Caco-2 (cell line): Measurements from ENCODE around the gene RFLNA. TPM values are rescaled to one million over a fixed set of nuclear protein-coding genes. Genes with fewer than 3 reads are reported as not detected.

Experiments
- BruUV-seq: library from RNA; stranded (reverse); fragments of 400-500 nt; replicated peaks from 2 replicates; lab custom pipeline; 2021; lab: Mats Ljungman, UMichigan
- CTCF ChIA-PET: fragments of 300-600 bp; sonication (Branson Sonifier 250); formaldehyde crosslinking; loops from one replicate; lab custom pipeline; 2022; ENCODE audit warnings: antibody characterized with exemption; lab: Charles Lee
- POLR2A ChIA-PET: fragments of 300-600 bp; sonication (Branson Sonifier 250); formaldehyde crosslinking; loops from one replicate; lab custom pipeline; 2022; ENCODE audit warnings: antibody characterized with exemption; lab: Charles Lee
- DNase-seq, 2 experiments: peaks; one replicate each; pipeline versions ENCODE4 v3.0.0 to v3.0.0-alpha.2; 2020 to 2022
- H3K27me3 ChIP-seq: replicated peaks from 2 replicates; pipeline ENCODE4 v1.6.0; 2011; ENCODE audit warnings: low read length; ENCODE audit not compliant: control insufficient read depth, insufficient read depth
- H3K36me3 ChIP-seq: 2 replicates; pipeline ENCODE4 v1.5.1; 2011; ENCODE audit warnings: low read length; ENCODE audit not compliant: control insufficient read depth, insufficient read depth
- H3K4me1 ChIP-seq: fragments of 250-450 bp; sonication (Bioruptor Pico); 2 replicates; pipeline ENCODE4 v1.5.1; 2020; ENCODE audit warnings: mild to moderate bottlenecking
- H3K4me3 ChIP-seq: 2 replicates; pipeline ENCODE4 v1.5.1; 2011; ENCODE audit warnings: low read depth, mild to moderate bottlenecking, control low read depth, low read length
- H3K9me3 ChIP-seq: fragments of 250-450 bp; sonication (Bioruptor Pico); 2 replicates; pipeline ENCODE4 v1.5.1; 2020; ENCODE audit warnings: mild to moderate bottlenecking, moderate library complexity
- H3K27ac Mint-ChIP-seq: one replicate; pipeline ENCODE4 v1.8.0; 2022; ENCODE audit warnings: mixed read lengths; ENCODE audit not compliant: unreplicated experiment
- H3K27me3 Mint-ChIP-seq: one replicate; pipeline ENCODE4 v1.8.0; 2022; ENCODE audit warnings: mixed read lengths; ENCODE audit not compliant: insufficient read depth, unreplicated experiment
- H3K36me3 Mint-ChIP-seq: one replicate; pipeline ENCODE4 v1.8.0; 2022; ENCODE audit warnings: mild to moderate bottlenecking, mixed read lengths; ENCODE audit not compliant: insufficient read depth, unreplicated experiment
- H3K4me1 Mint-ChIP-seq: one replicate; pipeline ENCODE4 v1.8.0; 2022; ENCODE audit warnings: low read depth, mixed read lengths; ENCODE audit not compliant: unreplicated experiment
- H3K4me3 Mint-ChIP-seq: one replicate; pipeline ENCODE4 v1.8.0; 2022; ENCODE audit warnings: mild to moderate bottlenecking, moderate library complexity, mixed read lengths; ENCODE audit not compliant: unreplicated experiment
- H3K9me3 Mint-ChIP-seq: one replicate; pipeline ENCODE4 v1.8.0; 2022; ENCODE audit warnings: mixed read lengths; ENCODE audit not compliant: unreplicated experiment
- CTCF ChIP-seq, 2 experiments: fragments of 200-600 bp in 1 of 2; IDR thresholded peaks; 1 replicate in 1 of 2; 2 replicates in 1 of 2; pipeline versions ENCODE4 v1.5.1 to v1.8.0; 2011 to 2022; ENCODE audit warnings: antibody characterized with exemption in 1 of 2, control low read depth in 1 of 2, inconsistent platforms in 1 of 2, low read depth in 1 of 2, low read length in 1 of 2, mild to moderate bottlenecking in 1 of 2, moderate library complexity in 1 of 2; ENCODE audit not compliant: insufficient read depth in 1 of 2, severe bottlenecking in 1 of 2, unreplicated experiment in 1 of 2
- intact Hi-C: fragments of 100-400 bp; cut with micrococcal nuclease; formaldehyde crosslinking; loops from one replicate; pipeline ENCODE4 v1.10.0; 2022; ENCODE audit not compliant: unreplicated experiment
- total RNA-seq: library from RNA; stranded (reverse); gene quantifications from 2 replicates; pipeline ENCODE4 v1.2.3, GENCODE V29; 2022

Gene RFLNA
- total RNA-seq, 1 experiment from 2014 or later: 15.4 TPM

GRCh38 chr12:124347805-124348658 lies 53.1 kb downstream of the RFLNA start:
- CTCF ChIA-PET: interaction anchor here (0.6 kb wide), 1 partner anchor 52 kb away, joined by 4 read pairs; no protein-coding TSS in a partner anchor
- no peak overlapping the region for H3K27ac Mint-ChIP-seq
- no peaks in the 10 kb centered on the region for H3K4me1 Mint-ChIP-seq
- Histone ChIP-seq H3K9me3 (no peaks in the 10 kb centered on the region), H3K4me1 (no peaks in the 10 kb centered on the region; the same call in 1 of the 2 replicates), H3K27me3 (no peaks in the 10 kb centered on the region), H3K4me3 (no peak overlapping the region), H3K36me3 (peaks cover 3% of the 10 kb centered on the region)
- BruUV-seq: no TSS peak
- peak; percentile 51 to 58 for TF ChIP-seq CTCF (IDR thresholded peaks at IDR 0.05; ENCODE audit: insufficient read depth in 1 of 2, low read depth in 1 of 2, low read length in 1 of 2, severe bottlenecking in 1 of 2, unreplicated experiment in 1 of 2)
- DNase-seq: peak in 1 of 2 experiments; percentile 29
- H3K9me3 Mint-ChIP-seq: no peaks in the 10 kb centered on the region
- H3K27me3 Mint-ChIP-seq: no peaks in the 10 kb centered on the region
- H3K4me3 Mint-ChIP-seq: no peak overlapping the region
- peaks cover 73% of the 10 kb centered on the region for H3K36me3 Mint-ChIP-seq
- intact Hi-C loops: no loop called here
- POLR2A ChIA-PET: no interaction called here

- H3K27ac Mint-ChIP-seq: no peak overlapping the region
- intact Hi-C loops: no loop called here
- TF ChIP-seq CTCF (IDR thresholded peaks at IDR 0.05; ENCODE audit: insufficient read depth in 1 of 2, low read depth in 1 of 2, low read length in 1 of 2, severe bottlenecking in 1 of 2, unreplicated experiment in 1 of 2): no peak
- BruUV-seq: no TSS peak
- no peaks in the 10 kb centered on the region for H3K27me3 ChIP-seq
- POLR2A ChIA-PET: no interaction called here
- no peaks in the 10 kb centered on the region for H3K27me3 Mint-ChIP-seq
- no peaks in the 10 kb centered on the region for H3K4me1 Mint-ChIP-seq
- H3K4me3 Mint-ChIP-seq: no peak overlapping the region
- no peaks in the 10 kb centered on the region for H3K9me3 Mint-ChIP-seq
- peaks cover 67% of the 10 kb centered on the region for H3K36me3 Mint-ChIP-seq
- no peaks in the 10 kb centered on the region for H3K9me3 ChIP-seq
- no peak for DNase-seq
- CTCF ChIA-PET: interaction anchor here (0.6 kb wide), 1 partner anchor 439 kb away, joined by 3 read pairs; no protein-coding TSS in a partner anchor
- no peak overlapping the region for H3K4me3 ChIP-seq
- H3K36me3 ChIP-seq: peaks cover 3% of the 10 kb centered on the region
- no peaks in the 10 kb centered on the region; the same call in 1 of the 2 replicates for H3K4me1 ChIP-seq
Measured at GRCh38 chr12:124348659-124349380, 53.9 kb downstream of the RFLNA start.

- H3K27ac Mint-ChIP-seq: no peak overlapping the region
- Histone ChIP-seq H3K9me3 (no peaks in the 10 kb centered on the region), H3K4me1 (no peaks in the 10 kb centered on the region; the same call in 1 of the 2 replicates), H3K4me3 (no peak overlapping the region), H3K27me3 (no peaks in the 10 kb centered on the region), H3K36me3 (peaks cover 3% of the 10 kb centered on the region)
- no peak overlapping the region for H3K4me3 Mint-ChIP-seq
- H3K4me1 Mint-ChIP-seq: no peaks in the 10 kb centered on the region
- ChIA-PET CTCF (no interaction called here), POLR2A (no interaction called here)
- no TSS peak for BruUV-seq
- DNase-seq: no peak
- H3K9me3 Mint-ChIP-seq: no peaks in the 10 kb centered on the region
- TF ChIP-seq CTCF (IDR thresholded peaks at IDR 0.05; ENCODE audit: insufficient read depth in 1 of 2, low read depth in 1 of 2, low read length in 1 of 2, severe bottlenecking in 1 of 2, unreplicated experiment in 1 of 2): no peak
- peaks cover 50% of the 10 kb centered on the region for H3K36me3 Mint-ChIP-seq
- intact Hi-C loops: no loop called here
- H3K27me3 Mint-ChIP-seq: no peaks in the 10 kb centered on the region
Measured at GRCh38 chr12:124350491-124350890, 55.6 kb downstream of the RFLNA start.
